ENCODE results near the gene ERCC1.

- TF ChIP-seq, protein P1, sequence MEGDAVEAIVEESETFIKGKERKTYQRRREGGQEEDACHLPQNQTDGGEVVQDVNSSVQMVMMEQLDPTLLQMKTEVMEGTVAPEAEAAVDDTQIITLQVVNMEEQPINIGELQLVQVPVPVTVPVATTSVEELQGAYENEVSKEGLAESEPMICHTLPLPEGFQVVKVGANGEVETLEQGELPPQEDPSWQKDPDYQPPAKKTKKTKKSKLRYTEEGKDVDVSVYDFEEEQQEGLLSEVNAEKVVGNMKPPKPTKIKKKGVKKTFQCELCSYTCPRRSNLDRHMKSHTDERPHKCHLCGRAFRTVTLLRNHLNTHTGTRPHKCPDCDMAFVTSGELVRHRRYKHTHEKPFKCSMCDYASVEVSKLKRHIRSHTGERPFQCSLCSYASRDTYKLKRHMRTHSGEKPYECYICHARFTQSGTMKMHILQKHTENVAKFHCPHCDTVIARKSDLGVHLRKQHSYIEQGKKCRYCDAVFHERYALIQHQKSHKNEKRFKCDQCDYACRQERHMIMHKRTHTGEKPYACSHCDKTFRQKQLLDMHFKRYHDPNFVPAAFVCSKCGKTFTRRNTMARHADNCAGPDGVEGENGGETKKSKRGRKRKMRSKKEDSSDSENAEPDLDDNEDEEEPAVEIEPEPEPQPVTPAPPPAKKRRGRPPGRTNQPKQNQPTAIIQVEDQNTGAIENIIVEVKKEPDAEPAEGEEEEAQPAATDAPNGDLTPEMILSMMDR (IDR thresholded peaks at IDR 0.05), result peak in 2 of 6 experiments; percentile 31
- TF ChIP-seq POLR2A (IDR thresholded peaks at IDR 0.05), result peak in 1 of 2 donors; percentile 19
Observed at GRCh38 chr19:45455707-45456499, 32.2 kb upstream of the ERCC1 start.
